AG04450 (cell line): ENCODE measurements around the gene ITIH6. TPM values are rescaled to one million over a fixed set of nuclear protein-coding genes. Genes with fewer than 3 reads are reported as not detected.

Experiments used
- CTCF ChIA-PET: fragments of 300-600, 350-600 bp; formaldehyde crosslinking; extraction: SDS; loops from one replicate; lab custom pipeline; 2022; ENCODE audit warnings: antibody characterized with exemption, inconsistent platforms; lab: Charles Lee
- POLR2A ChIA-PET: fragments of 350-600 bp; formaldehyde crosslinking; extraction: SDS; loops from one replicate; lab custom pipeline; 2021; ENCODE audit warnings: antibody characterized with exemption, inconsistent platforms; lab: Yijun Ruan, JAX
- DNase-seq: peaks from one replicate; pipeline ENCODE4 v3.0.0-alpha.2; 2011; ENCODE audit warnings: low read depth, low spot score
- H3K27ac ChIP-seq: one replicate; pipeline ENCODE4 v1.5.1; 2012; ENCODE audit warnings: low read depth, low read length, control low read depth
- H3K27me3 ChIP-seq: one replicate; pipeline ENCODE4 v1.6.0; 2012; ENCODE audit warnings: low read length; ENCODE audit not compliant: control insufficient read depth, insufficient read depth
- H3K4me3 ChIP-seq: 2 replicates; pipeline ENCODE4 v1.5.1; 2011; ENCODE audit warnings: mild to moderate bottlenecking, low read depth, low read length, control low read depth
- H3K9me3 ChIP-seq: 2 replicates; pipeline ENCODE4 v1.5.1; 2012; ENCODE audit warnings: low read length; ENCODE audit not compliant: control insufficient read depth, insufficient read depth
- CTCF ChIP-seq: IDR thresholded peaks from 2 replicates; pipeline ENCODE4 v1.5.1; 2011; ENCODE audit warnings: low read depth, low read length, control low read depth, inconsistent platforms
- polyA plus RNA-seq: library from polyadenylated mRNA; depleted of rRNA; stranded (reverse); fragments of >200 nt; gene quantifications from 2 replicates; pipeline ENCODE4 v1.2.3, GENCODE V29; 2011; rRNA removed
- small RNA-seq: library from RNA; depleted of rRNA; stranded (forward); fragments of <200 nt; gene quantifications from one replicate; pipeline ENCODE3, GENCODE V24; 2012; ENCODE audit warnings: low read depth; ENCODE audit not compliant: insufficient read length

ITIH6 gene
- polyA plus RNA-seq, 1 experiment, result not detected

- POLR2A ChIA-PET, result no interaction called here
- no peak for TF ChIP-seq CTCF
- DNase-seq, result no peak
- CTCF ChIA-PET, result no interaction called here
- H3K4me3 ChIP-seq, result no peak overlapping the region
- H3K9me3 ChIP-seq, result no peaks in the 10 kb centered on the region
- H3K27ac ChIP-seq, result no peak overlapping the region
- no peaks in the 10 kb centered on the region for H3K27me3 ChIP-seq
These were observed 86.3 kb downstream of the ITIH6 start for GRCh38 chrX:54711735-54712134.

- no peak overlapping the region for H3K27ac ChIP-seq
- CTCF ChIA-PET, result no interaction called here
These were observed 87.1 kb downstream of the ITIH6 start for GRCh38 chrX:54710920-54711319.

GRCh38 chrX:54708404-54708803 lies 89.7 kb downstream of the ITIH6 start:
- POLR2A ChIA-PET, result no interaction called here
- Histone ChIP-seq H3K4me3 (no peak overlapping the region), H3K27ac (no peak overlapping the region), H3K27me3 (no peaks in the 10 kb centered on the region), H3K9me3 (no peaks in the 10 kb centered on the region)
- CTCF ChIA-PET, result no interaction called here
- TF ChIP-seq CTCF, result no peak
- no peak for DNase-seq

More at GRCh38 chrX:54710920-54711319, 87.1 kb downstream of the ITIH6 start:
- no peak overlapping the region for H3K4me3 ChIP-seq
- POLR2A ChIA-PET, result no interaction called here
- DNase-seq, result no peak
- no peaks in the 10 kb centered on the region for H3K9me3 ChIP-seq
- no peaks in the 10 kb centered on the region for H3K27me3 ChIP-seq
- no peak for TF ChIP-seq CTCF

Small RNAs within 50 kb of the gene (small RNA-seq; reads per million reads assigned to genes)
- gene AL049732.1, result not detected
- gene SNORA11, result 12.6 reads per million, percentile 74 among the genes with 10 or more reads in this experiment

Other genes with a start within 250 kb of the ITIH6 start
- 364 and 368 TPM in 2 replicates for gene MAGED2, start 9.5 kb upstream of the ITIH6 start, polyA plus RNA-seq
- gene TRO, start 122.6 kb upstream of the ITIH6 start, polyA plus RNA-seq, result 60.0 and 63.2 TPM in 2 replicates
- 0.06 TPM in 1 of 2 replicates, not detected in the other for gene PFKFB1, start 195.9 kb upstream of the ITIH6 start, polyA plus RNA-seq
- gene APEX2, start 202.1 kb upstream of the ITIH6 start, polyA plus RNA-seq, result 15.0 and 15.8 TPM in 2 replicates
- not detected in 2 replicates for gene ALAS2, start 232.7 kb upstream of the ITIH6 start, polyA plus RNA-seq